Panc1 (cell line): ENCODE results near the gene PARD3.

ENCODE experiments used
- CTCF ChIP-seq: fragments of 450-650 bp; IDR thresholded peaks from 2 replicates; pipeline ENCODE4 v1.5.1; 2017; ENCODE audit warnings: mild to moderate bottlenecking
- REST ChIP-seq, 2 experiments: IDR thresholded peaks; 2 replicates each; pipeline ENCODE4 v1.6.1; 2011 to 2012; ENCODE audit warnings: low read depth in 2 of 2, control low read depth in 1 of 2, low read length in 1 of 2, mild to moderate bottlenecking in 1 of 2, moderate library complexity in 1 of 2; ENCODE audit not compliant: insufficient read depth in 1 of 2

- TF ChIP-seq CTCF (no peak), REST (IDR thresholded peaks at IDR 0.05; ENCODE audit: insufficient read depth in 1 of 2, low read depth in 2 of 2, low read length in 1 of 2) (no peak)
Measured at GRCh38 chr10:34475786-34476185, 339.3 kb downstream of the PARD3 start.
